ENCODE measurements around the gene DNAJB7. TPM values are rescaled to one million over a fixed set of nuclear protein-coding genes. Genes with fewer than 3 reads are reported as not detected.

Gene DNAJB7
- total and polyA plus RNA-seq, 2 of the 13 experiments (the other 11 are each of a cell fraction or from before 2014, with no cell fraction given) = not detected

DNA sequence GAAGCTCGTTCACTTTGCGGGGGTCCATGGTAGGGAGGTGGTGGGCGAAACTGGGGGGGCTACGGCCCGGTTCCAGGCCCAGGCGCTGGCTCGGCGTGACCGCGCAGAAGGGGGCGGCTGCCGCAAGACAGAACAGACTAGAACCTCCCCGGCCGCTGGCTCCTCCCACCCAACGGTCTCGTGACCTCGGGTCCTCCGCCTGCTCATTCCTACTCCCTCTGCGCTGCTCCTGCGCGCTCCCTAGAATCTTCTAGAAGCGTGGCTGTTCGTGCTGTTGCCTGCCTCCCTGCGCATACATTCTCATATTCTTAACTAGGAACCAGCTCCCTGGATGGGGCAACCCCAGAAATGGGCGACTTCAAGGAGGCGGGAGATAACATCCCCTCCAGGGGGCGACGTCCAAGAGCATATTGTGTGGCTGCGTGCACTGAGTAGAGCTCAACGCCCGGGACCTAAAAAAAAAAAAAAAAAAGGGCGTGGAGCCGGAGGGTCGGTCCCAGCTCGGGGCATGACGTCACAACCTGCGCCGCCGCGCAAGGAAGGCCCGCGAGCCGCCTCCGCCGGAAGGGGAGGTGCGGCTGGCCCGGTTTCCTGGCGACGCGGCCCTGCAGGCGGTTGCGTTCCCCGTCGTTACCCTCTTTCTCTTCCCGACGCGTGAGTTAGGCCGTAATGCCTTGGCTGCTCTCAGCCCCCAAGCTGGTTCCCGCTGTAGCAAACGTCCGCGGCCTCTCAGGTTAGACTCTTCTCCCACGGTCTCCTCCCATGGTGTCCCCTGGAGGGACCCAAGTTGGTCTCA, 5.2 kb downstream of the DNAJB7 start, which contains the start of the genes ST13 and XPNPEP3 (continued):
- TF ChIP-seq, protein P1, sequence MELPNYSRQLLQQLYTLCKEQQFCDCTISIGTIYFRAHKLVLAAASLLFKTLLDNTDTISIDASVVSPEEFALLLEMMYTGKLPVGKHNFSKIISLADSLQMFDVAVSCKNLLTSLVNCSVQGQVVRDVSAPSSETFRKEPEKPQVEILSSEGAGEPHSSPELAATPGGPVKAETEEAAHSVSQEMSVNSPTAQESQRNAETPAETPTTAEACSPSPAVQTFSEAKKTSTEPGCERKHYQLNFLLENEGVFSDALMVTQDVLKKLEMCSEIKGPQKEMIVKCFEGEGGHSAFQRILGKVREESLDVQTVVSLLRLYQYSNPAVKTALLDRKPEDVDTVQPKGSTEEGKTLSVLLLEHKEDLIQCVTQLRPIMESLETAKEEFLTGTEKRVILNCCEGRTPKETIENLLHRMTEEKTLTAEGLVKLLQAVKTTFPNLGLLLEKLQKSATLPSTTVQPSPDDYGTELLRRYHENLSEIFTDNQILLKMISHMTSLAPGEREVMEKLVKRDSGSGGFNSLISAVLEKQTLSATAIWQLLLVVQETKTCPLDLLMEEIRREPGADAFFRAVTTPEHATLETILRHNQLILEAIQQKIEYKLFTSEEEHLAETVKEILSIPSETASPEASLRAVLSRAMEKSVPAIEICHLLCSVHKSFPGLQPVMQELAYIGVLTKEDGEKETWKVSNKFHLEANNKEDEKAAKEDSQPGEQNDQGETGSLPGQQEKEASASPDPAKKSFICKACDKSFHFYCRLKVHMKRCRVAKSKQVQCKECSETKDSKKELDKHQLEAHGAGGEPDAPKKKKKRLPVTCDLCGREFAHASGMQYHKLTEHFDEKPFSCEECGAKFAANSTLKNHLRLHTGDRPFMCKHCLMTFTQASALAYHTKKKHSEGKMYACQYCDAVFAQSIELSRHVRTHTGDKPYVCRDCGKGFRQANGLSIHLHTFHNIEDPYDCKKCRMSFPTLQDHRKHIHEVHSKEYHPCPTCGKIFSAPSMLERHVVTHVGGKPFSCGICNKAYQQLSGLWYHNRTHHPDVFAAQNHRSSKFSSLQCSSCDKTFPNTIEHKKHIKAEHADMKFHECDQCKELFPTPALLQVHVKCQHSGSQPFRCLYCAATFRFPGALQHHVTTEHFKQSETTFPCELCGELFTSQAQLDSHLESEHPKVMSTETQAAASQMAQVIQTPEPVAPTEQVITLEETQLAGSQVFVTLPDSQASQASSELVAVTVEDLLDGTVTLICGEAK (IDR thresholded peaks at IDR 0.05) = no peak
- TF ChIP-seq, protein P1 (CRISPR knock-in tag; IDR thresholded peaks at IDR 0.05) = no peak; the same call in 1 of the 2 replicates
- TF ChIP-seq MIER2 (CRISPR knock-in tag; IDR thresholded peaks at IDR 0.05) (peak; percentile 63; the same call in 1 of the 2 replicates), KDM5A (IDR thresholded peaks at IDR 0.05; ENCODE audit: borderline replicate concordance, low read length) (peak; percentile 55; the same call in 1 of the 2 replicates), CHD2 (IDR thresholded peaks at IDR 0.05; ENCODE audit: low read depth, low read length) (no peak), TP53 (CRISPR knock-in tag; conservative IDR thresholded peaks at IDR 0.05) (no peak), ZNF766 (CRISPR knock-in tag; IDR thresholded peaks at IDR 0.05; ENCODE audit: borderline replicate concordance) (0 out of 2 replicates have a peak, but pooled peaks have one; percentile 41), ZNF251 (CRISPR knock-in tag; IDR thresholded peaks at IDR 0.05) (peak; percentile 66; the same call in 1 of the 2 replicates), ZSCAN30 (CRISPR knock-in tag; IDR thresholded peaks at IDR 0.05) (0 out of 2 replicates have a peak, but pooled peaks have one; percentile 33), ZSCAN25 (CRISPR knock-in tag; IDR thresholded peaks at IDR 0.05) (peak; percentile 65; the same call in 1 of the 2 replicates), ARID2 (CRISPR knock-in tag; IDR thresholded peaks at IDR 0.05; ENCODE audit: borderline replicate concordance) (no peak), ZNF747 (CRISPR knock-in tag; IDR thresholded peaks at IDR 0.05; ENCODE audit: borderline replicate concordance) (peak; percentile 76; the same call in 1 of the 2 replicates), MED13 (CRISPR knock-in tag; IDR thresholded peaks at IDR 0.05) (peak; percentile 47; the same call in 1 of the 2 replicates), ZNF263 (CRISPR knock-in tag; IDR thresholded peaks at IDR 0.05) (peak; percentile 56; the same call in 1 of the 2 replicates)
- TF ChIP-seq, protein P2, sequence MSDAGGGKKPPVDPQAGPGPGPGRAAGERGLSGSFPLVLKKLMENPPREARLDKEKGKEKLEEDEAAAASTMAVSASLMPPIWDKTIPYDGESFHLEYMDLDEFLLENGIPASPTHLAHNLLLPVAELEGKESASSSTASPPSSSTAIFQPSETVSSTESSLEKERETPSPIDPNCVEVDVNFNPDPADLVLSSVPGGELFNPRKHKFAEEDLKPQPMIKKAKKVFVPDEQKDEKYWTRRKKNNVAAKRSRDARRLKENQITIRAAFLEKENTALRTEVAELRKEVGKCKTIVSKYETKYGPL (CRISPR knock-in tag; IDR thresholded peaks at IDR 0.05) = no peak
- TF ChIP-seq, protein P3, sequence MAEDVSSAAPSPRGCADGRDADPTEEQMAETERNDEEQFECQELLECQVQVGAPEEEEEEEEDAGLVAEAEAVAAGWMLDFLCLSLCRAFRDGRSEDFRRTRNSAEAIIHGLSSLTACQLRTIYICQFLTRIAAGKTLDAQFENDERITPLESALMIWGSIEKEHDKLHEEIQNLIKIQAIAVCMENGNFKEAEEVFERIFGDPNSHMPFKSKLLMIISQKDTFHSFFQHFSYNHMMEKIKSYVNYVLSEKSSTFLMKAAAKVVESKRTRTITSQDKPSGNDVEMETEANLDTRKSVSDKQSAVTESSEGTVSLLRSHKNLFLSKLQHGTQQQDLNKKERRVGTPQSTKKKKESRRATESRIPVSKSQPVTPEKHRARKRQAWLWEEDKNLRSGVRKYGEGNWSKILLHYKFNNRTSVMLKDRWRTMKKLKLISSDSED (CRISPR knock-in tag; IDR thresholded peaks at IDR 0.05) = peak; percentile 82; the same call in 1 of the 2 replicates

Measured in HepG2 (cell line).